GM19099 (cell line): ENCODE results near the gene GBGT1.
A peak's percentile ranks its signal among the peaks of the same experiment; 100 is the strongest.

Source experiments
- POLR2A ChIP-seq: IDR thresholded peaks from 3 replicates; pipeline ENCODE4 v1.6.1; 2011; ENCODE audit warnings: low read depth; ENCODE audit not compliant: insufficient read length; ENCODE audit errors: extremely low read depth

The GBGT1 gene

DNA sequence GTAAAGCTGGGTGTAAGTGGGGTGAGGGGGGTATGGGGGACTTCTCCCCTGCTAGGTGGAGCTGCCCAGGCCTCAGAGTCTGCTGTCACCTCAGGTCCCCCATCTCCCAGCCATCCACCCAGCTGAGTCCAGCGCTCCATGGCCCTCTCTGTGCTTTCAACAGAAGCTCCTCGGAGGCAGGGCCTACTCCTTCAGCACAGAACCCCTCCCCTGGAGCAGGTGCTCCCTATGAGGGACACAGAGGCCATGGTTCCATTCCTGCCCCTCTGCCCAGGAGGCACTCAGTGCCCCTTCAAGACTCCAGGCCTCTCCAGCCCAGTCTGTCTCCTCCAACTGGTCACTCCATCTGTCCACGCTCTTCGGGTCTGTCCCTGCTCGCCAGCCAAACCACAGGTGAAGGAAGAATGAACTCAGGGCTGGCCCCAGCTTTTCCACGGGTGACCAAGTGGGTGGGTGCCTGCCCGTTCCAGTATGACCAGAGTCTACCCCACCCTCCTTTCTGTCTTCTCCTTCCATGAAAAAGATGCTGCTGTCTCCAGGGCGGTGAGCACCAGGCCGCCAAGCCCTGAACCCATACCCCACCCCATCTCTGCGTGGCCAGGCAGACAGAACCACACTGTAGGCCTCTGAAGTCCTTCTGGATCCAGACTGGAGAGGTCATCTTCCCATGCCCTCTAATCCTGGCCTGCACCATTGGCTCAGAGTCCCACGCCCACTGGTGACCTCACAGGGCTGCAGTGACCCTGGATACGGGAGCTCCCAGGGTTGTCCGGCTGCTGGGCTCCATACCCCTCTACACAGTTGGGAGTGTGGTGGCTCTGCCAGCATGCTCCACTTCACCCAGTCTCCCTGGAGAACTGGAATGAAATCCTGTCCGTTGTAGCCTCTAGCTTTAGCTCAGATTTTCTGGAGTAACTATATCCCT is 11.9 kb downstream of the GBGT1 start:
- TF ChIP-seq POLR2A: no peak

DNA sequence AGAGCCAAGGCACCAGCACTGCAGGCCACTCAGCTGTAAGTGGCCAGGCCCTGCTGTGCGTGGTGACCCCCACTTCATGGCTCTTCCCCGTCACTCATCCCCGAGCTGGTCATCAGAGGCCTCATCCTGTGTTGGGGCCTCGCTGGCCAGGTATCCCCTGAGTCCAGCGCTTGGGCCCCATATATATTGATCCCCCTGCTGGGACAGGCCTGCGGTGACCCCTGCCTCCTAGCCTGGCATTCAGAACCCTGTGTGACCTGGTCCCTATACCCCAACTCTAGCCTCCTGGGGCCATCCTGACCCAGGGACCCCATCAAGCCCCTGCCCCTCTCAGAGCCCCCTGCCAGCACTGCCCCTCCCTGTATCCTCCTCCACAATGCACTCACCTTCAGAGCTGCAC is 12.7 kb downstream of the GBGT1 start:
- no peak for TF ChIP-seq POLR2A

DNA sequence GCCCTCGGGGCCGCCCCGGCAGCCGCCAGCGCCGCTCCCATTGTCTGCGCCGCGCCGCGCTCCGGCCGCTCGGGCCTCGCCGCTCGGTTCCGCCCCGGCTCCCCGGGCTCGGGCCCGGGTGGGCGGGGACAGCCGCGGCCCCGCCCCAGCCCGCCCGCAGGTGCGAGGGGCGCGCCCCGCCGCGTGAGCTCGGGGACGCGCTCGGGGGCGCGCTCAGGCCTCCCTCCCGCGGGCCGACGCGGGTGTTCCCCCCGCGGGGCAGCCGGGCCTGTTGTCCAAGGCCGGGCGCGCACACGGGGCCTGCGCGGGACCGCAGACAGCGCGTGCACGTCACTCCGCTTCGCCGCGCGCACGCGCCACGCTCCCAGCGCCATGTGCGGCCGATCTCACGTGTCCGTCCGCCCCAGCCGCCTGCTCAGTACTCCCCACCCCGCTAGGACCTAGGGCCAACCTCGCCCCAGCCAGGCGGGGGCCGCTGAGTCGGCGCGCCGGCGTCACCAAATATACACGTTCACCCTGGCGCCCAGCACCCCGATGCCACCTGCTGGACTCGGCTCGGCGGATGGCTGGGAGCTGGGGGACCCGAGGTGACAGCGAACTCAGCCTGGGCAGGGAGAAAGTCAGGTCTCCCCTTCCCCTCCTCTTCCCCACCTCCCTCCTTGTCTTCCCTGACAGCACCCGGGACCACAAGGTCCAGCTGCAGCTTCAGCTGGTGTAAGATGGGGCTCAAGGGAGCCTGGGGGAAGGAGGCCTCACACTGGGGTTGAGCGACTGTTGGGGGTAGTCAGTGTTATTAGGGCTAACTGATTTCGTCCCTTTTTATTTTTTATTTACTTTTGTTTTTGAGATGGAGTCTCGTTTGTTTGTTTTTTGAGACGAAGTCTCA is 14.3 kb downstream of the GBGT1 start:
- TF ChIP-seq POLR2A: peak; percentile 63

DNA sequence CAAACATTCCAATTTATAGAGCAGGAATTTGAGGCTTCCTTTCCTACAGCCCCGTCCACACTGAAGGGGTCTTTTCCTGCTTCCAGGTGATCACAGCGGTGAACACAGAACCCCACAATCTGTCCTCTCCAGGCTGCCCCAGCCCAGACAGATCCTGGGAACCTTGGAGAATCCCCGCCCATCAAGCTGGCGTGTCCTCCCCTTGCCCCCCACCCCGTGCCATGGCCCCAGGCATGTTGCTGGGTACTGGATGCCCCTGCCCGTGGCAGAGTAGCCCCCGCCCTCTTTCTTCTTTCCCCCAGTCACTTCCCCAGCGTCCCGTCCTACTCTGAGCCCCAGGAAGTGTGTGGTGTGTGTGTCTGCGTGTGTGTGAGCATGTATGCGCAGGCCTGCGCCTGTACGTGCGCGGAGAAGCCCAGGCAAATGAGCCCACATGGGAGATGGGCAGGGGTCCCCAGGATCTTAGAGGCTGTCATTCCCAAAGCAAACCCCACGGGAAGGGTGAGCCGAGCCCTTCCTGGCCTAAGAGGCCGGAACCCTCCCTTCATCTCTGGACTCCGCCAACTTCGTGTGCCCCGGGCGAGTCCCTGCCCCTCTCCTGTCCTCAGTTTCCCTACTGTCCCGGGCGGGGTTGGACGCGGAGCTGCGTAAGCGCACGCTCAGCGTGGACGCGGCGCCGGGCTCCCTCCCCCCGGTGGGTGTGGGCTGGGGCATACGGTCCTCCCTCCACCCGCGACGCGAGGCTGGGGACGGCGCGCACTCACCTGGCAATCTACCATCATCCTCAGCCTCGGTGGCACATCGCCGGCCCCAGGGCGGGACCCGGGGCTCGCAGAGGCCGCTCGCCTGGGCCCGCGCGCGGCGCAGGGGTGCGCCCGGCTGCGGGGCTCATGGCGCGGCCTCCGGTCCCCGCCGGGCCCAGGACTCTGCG is 15.2 kb downstream of the GBGT1 start:
- peak; percentile 6 for TF ChIP-seq POLR2A

DNA sequence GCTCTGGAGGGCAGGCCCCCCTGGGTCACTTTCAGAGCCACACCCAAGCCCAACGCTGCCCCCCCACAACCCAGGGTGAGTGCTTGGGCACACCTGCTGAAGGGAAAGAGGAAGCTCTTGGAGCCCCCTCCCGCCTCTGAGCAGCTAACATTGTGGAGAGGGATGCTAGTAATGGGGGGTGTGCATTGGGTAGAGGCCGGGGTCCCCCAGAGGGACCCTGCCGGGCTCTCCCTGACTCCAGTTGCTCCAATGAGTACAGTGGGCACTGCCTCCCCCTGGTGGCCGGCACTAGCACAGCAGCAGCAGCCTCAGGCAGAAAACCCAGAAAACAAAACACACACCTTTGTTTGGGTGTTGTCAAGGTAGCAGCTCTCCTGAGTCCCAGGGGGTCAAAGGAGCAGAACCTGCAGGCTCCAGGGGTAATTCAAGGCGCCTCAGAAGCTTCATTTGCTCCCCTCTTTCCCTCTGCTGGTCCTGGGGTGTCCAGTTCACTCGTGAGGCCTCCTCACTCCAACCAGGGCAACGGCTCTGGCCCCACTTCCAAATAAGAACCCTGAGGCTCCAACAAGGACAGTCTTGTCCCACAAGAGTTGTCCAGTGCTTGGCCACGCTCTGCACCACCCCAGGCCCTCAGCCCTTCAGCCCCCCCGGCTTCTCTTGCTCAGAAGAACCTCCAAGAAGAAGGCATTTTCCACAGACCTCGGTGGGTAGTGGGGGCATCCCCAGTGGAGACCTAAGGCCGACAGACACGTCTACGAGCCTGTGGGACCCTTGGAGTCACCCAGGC is 16.1 kb downstream of the GBGT1 start:
- TF ChIP-seq POLR2A: no peak

DNA sequence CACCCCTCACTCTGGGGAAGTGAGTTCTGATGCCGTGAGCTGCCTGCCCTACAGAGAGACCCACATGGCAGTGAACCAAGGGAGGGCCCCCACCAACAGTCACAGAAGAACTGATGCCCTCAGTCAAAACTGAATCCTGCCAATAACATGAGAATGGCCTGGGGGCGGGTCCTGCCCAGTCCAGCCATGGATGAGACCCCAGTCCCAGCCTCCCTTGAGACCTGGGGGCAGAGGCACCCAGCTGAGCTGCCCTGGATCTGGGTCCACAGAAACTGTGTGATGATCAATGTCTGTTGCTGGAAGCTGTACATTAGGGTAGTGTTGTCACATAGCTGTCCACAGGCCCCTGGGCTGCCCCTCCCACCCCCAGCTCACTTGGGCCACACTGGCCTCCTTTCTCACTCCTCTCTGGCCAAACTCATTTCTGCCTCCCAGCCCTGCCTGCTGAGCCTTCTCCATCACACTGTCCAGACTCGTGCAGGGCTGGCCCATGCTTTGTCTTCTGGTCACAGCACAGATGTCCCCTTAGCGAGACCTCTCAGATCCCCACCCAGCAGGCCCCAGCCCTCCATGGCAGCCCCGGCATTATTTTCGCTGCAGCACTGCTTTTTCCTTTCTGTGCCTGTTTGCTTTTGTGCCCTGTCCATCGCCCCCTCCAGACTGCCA is 16.8 kb downstream of the GBGT1 start:
- TF ChIP-seq POLR2A: no peak

DNA sequence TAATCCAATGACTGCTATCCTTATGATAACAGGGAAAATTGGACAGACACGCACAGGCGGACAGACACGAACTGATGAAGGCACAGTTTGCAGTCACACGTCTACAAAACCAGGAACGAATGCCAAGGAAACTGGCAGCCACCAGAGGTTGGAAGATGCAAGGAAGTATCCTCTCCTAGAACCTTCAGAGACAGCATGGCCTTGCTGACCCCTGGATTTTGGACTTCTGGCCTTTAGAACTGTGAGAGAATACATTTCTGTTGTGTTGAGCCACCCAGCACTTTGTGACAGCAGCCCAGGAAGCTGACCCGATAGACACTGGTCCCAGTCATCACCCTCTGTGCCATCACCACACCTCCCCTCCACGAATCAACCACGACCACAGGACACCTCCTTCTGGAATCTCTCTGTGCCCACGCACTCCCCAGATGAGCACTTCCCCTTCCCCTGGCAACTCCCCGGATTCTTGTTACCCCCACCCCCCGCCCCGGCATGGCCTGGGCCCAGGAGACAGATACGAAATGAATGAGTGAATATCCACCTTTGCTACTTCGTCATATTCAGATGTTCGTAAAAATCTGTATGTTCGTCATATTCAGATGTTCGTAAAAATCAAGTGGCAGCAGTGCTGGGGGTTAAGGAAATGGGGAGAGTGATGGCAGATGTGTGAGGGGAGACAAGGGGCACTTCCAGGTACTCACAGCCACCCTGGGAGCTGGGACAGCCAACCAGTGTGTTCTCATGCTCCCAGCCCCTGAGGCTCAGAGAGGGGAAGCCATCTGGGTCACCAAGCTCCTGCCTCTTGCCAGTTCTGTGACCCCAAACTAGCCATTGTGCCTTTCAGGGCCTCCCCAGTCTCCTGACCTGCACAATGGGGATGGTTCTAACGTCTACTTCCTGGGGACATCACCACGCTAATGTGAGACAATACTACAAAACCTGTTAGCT is 18.5 kb downstream of the GBGT1 start:
- TF ChIP-seq POLR2A: no peak

DNA sequence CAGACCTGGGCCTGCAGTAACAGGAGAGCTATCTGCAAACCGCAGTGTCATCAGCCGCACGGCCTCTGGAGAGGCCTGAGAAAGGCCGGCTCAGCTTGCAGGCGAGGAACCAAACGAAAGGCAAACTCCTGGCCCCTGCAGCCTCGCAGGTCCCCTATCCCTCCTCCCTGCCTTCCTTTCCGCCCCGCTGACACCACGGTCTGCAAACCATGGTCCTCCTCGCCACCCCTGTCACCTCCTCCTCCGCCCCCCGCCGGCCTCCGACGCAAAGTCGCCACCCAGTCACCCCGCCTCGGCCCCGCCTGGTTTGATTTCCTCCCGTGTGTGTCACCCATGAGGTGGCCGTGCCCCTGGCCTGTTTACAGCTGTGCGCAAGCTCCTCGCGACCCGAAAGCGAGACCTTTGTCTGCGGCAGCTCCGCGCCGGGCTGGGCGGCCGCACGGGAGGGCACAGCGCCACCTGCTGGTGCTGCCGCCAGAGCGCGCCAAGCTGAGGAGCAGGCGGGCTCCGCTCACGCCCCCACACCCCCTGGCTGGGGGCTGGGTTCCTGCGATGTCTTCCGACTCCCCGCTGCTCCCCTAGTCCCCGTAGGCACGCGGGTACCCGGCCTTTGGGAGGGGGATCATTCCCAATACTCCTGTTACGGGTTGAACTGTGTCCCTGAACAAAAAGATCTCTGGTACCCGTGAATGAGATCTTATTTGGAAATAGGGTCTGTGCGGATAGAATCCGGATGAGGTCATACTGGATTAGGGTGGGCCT is 19.4 kb downstream of the GBGT1 start:
- no peak for TF ChIP-seq POLR2A

DNA sequence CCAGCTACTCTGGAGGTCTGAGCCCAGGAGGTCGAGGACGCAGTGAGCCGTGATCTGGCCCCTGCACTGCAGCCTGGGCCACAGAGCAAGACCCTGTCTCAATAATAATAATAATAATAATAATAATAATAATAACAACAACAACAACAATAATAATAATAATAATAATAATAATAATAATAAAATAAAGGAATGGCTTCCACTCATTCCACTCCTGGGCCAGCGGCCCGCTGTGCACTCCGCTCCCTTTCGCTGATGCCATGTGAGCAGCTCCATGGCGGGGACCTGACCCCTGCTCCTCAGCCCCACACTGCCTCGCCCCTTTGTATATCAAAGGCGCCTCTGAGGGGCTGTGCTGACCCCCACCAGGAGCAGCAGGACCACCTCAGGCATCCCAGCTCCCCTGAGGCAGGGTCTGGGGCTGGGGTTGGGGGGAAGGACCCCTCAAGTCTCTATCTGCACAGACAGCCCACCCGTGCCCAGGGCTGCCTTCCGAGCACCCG is 20.0 kb downstream of the GBGT1 start:
- TF ChIP-seq POLR2A: no peak

DNA sequence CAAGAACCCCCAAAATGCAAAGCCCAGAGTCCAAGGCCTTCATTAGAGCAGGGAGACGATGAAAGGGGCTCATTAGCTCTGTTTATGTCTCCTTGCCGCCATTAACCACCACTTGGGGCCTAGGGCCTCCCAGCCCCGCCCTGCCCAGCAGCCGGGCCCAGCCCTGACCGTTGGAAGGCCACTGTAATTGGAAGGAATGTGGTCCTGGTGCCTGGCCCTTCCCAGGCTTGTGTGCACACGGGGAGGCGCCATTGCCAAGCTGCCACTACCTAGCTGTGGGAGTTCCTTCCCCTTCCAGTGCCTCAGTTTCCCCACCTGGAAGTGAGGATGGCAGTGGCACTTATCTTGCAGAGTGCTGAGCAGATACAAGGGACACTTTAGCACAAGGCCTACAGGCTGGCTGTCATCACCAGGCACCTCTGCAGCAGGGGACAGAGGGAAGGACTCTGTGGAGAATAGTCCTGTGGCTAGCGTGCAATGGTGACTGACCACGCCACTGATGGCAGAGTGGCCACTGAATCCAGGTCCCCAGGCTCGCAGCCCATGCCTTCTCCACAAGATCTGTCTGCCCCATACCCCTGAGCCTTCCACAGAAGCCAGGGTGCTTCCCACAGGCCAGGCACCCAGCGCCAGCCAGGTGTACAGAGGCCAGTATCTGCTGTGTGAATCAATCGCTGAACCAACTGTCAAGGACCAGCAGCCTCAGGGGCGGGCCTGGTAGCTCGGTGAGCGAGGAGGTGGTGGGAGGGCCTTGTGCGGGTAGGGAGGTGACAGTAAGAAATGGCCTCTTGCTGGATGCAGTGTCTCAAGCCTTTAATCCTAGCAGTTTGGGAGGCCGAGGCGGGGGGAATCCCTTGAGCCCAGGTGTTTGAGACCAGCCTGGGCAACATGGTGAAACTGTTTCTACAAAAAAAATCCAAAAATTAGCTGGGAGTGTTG is 20.8 kb downstream of the GBGT1 start:
- no peak for TF ChIP-seq POLR2A
